H1 (cell line): ENCODE results near the gene RASL11B. TPM values are rescaled to one million over a fixed set of nuclear protein-coding genes. Genes with fewer than 3 reads are reported as not detected.

Source experiments
- CTCF ChIA-PET: fragments of 300-600 bp; sonication (Branson Sonifier 250); formaldehyde crosslinking; loops from one replicate; lab custom pipeline; 2021; ENCODE audit not compliant: partially characterized antibody; lab: Charles Lee
- POLR2A ChIA-PET: fragments of 300-600 bp; sonication (Branson Sonifier 250); formaldehyde crosslinking; loops from one replicate; lab custom pipeline; 2021; ENCODE audit warnings: inconsistent platforms; ENCODE audit not compliant: partially characterized antibody; lab: Charles Lee
- DNase-seq, 2 experiments: peaks; one replicate each; pipeline versions ENCODE4 v3.0.0 to v3.0.0-alpha.2; 2010 to 2022; ENCODE audit warnings: low spot score in 2 of 2, low read depth in 1 of 2, mixed read lengths in 1 of 2
- FAIRE-seq: peaks from 2 replicates; lab custom pipeline; 2011; peaks lifted over from hg19 to GRCh38; lab: Jason Lieb, UNC
- H2AFZ ChIP-seq: 2 replicates; pipeline ENCODE4 v1.8.1; 2012; ENCODE audit warnings: low read length, inconsistent platforms
- H2AK5ac ChIP-seq: 2 replicates; pipeline ENCODE4 v1.6.1; 2013; ENCODE audit warnings: low read depth, low read length
- H2BK120ac ChIP-seq: replicated peaks from 2 replicates; pipeline ENCODE3; 2013; ENCODE audit warnings: low read depth, low read length, inconsistent platforms
- H2BK12ac ChIP-seq: 2 replicates; pipeline ENCODE4 v1.6.1; 2013; ENCODE audit warnings: low read depth, low read length
- H2BK15ac ChIP-seq: 2 replicates; pipeline ENCODE4 v1.6.1; 2013; ENCODE audit warnings: low read length
- H2BK20ac ChIP-seq: 2 replicates; pipeline ENCODE4 v1.6.1; 2013; ENCODE audit warnings: low read length
- H2BK5ac ChIP-seq: 2 replicates; pipeline ENCODE4 v1.6.1; 2013; ENCODE audit warnings: low read depth, low read length
- H3K14ac ChIP-seq: 2 replicates; pipeline ENCODE4 v1.6.1; 2013; ENCODE audit warnings: inconsistent platforms; ENCODE audit not compliant: insufficient read length
- H3K18ac ChIP-seq: 2 replicates; pipeline ENCODE4 v1.6.1; 2013; ENCODE audit warnings: low read length; ENCODE audit errors: extremely low read depth
- H3K23ac ChIP-seq: 2 replicates; pipeline ENCODE4 v1.6.1; 2013; ENCODE audit warnings: inconsistent platforms; ENCODE audit not compliant: insufficient read length
- H3K23me2 ChIP-seq: 2 replicates; pipeline ENCODE4 v1.6.1; 2013; ENCODE audit warnings: low read depth, low read length
- H3K27ac ChIP-seq: 2 replicates; pipeline ENCODE4 v1.6.1; 2011; ENCODE audit warnings: low read depth, low read length, inconsistent platforms
- H3K27me3 ChIP-seq, 4 experiments: replicated peaks in 1 of 4; 1 replicate in 1 of 4; 2 replicates in 3 of 4; pipeline versions ENCODE4 v1.6.1 to v1.8.1; 2011 to 2013; ENCODE audit warnings: low read length in 3 of 4, mild to moderate bottlenecking in 3 of 4, inconsistent platforms in 2 of 4, mixed read lengths in 2 of 4, moderate library complexity in 1 of 4; ENCODE audit not compliant: control insufficient read depth in 3 of 4, insufficient read depth in 3 of 4; ENCODE audit errors: extremely low read depth in 1 of 4
- H3K36me3 ChIP-seq, 4 experiments: 2 replicates each; pipeline versions ENCODE4 v1.6.1 to v1.8.1; 2011 to 2013; ENCODE audit warnings: mild to moderate bottlenecking in 4 of 4, low read length in 3 of 4, moderate library complexity in 2 of 4, control low read depth in 1 of 4, inconsistent platforms in 1 of 4; ENCODE audit not compliant: insufficient read depth in 4 of 4, control insufficient read depth in 2 of 4
- H3K4ac ChIP-seq: replicated peaks from 2 replicates; pipeline ENCODE3; 2013; ENCODE audit warnings: low read length, low read depth, mixed read lengths, inconsistent platforms; ENCODE audit not compliant: insufficient read length
- H3K4me1 ChIP-seq, 4 experiments: replicated peaks in 1 of 4; 1 replicate in 1 of 4; 2 replicates in 3 of 4; pipeline versions ENCODE4 v1.6.1 to v1.8.1; 2011 to 2013; ENCODE audit warnings: low read length in 3 of 4, inconsistent platforms in 2 of 4, mixed read lengths in 1 of 4; ENCODE audit not compliant: insufficient read depth in 4 of 4, control insufficient read depth in 3 of 4
- H3K4me2 ChIP-seq, 2 experiments: 2 replicates each; pipeline versions ENCODE4 v1.6.1 to v1.8.1; 2011 to 2013; ENCODE audit warnings: low read depth in 2 of 2, low read length in 2 of 2, control low read depth in 1 of 2, inconsistent platforms in 1 of 2, mild to moderate bottlenecking in 1 of 2; ENCODE audit not compliant: insufficient read depth in 1 of 2
- H3K4me3 ChIP-seq, 4 experiments: fragments of 200-600, 300-600 bp in 1 of 4; sonication (generic), shearing (Covaris generic), sonication (Bioruptor Twin) in 1 of 4; 2 replicates each; pipeline versions ENCODE4 v1.5.1 to v1.8.1; 2011 to 2016; ENCODE audit warnings: low read length in 4 of 4, low read depth in 3 of 4, control low read depth in 2 of 4, inconsistent platforms in 2 of 4, mild to moderate bottlenecking in 2 of 4, mixed read lengths in 1 of 4, moderate library complexity in 1 of 4; ENCODE audit not compliant: insufficient read depth in 2 of 4; ENCODE audit errors: extremely low read depth in 1 of 4
- H3K56ac ChIP-seq: replicated peaks from 2 replicates; pipeline ENCODE3; 2013; ENCODE audit warnings: low read depth, mild to moderate bottlenecking, mixed read lengths, low read length, inconsistent platforms; ENCODE audit not compliant: insufficient read length
- H3K79me1 ChIP-seq: 2 replicates; pipeline ENCODE4 v1.6.1; 2013; ENCODE audit warnings: low read depth, low read length, control low read depth
- H3K79me2 ChIP-seq, 2 experiments: 2 replicates each; pipeline versions ENCODE4 v1.6.1 to v1.8.1; 2012 to 2013; ENCODE audit warnings: low read length in 2 of 2, mild to moderate bottlenecking in 2 of 2, inconsistent platforms in 1 of 2; ENCODE audit not compliant: insufficient read depth in 2 of 2, control insufficient read depth in 1 of 2
- H3K9ac ChIP-seq, 4 experiments: replicated peaks in 1 of 4; 1 replicate in 1 of 4; 2 replicates in 3 of 4; pipeline versions ENCODE4 v1.6.1 to v1.8.1; 2011 to 2013; ENCODE audit warnings: low read depth in 3 of 4, low read length in 3 of 4, control low read depth in 2 of 4, mild to moderate bottlenecking in 2 of 4, moderate library complexity in 2 of 4, inconsistent platforms in 1 of 4; ENCODE audit errors: extremely low read depth in 1 of 4
- H3K9me3 ChIP-seq, 2 experiments: 2 replicates each; pipeline versions ENCODE4 v1.6.1 to v1.8.1; 2012 to 2013; ENCODE audit warnings: mild to moderate bottlenecking in 2 of 2, moderate library complexity in 2 of 2, control low read depth in 1 of 2, inconsistent platforms in 1 of 2, low read depth in 1 of 2, low read length in 1 of 2, mixed read lengths in 1 of 2; ENCODE audit not compliant: insufficient read depth in 2 of 2
- H4K20me1 ChIP-seq, 2 experiments: replicated peaks in 1 of 2; 2 replicates each; pipeline versions ENCODE3 to v1.8.1; 2011 to 2013; ENCODE audit warnings: inconsistent platforms in 2 of 2, low read length in 2 of 2, mild to moderate bottlenecking in 1 of 2; ENCODE audit not compliant: insufficient read depth in 2 of 2, control insufficient read depth in 1 of 2
- H4K5ac ChIP-seq: 2 replicates; pipeline ENCODE4 v1.6.1; 2013; ENCODE audit warnings: low read length, low read depth, mixed read lengths, inconsistent platforms; ENCODE audit not compliant: insufficient read length
- H4K8ac ChIP-seq: 2 replicates; pipeline ENCODE4 v1.8.0; 2013; ENCODE audit warnings: mild to moderate bottlenecking, moderate library complexity, low read length, inconsistent platforms; ENCODE audit not compliant: insufficient read depth; ENCODE audit errors: extremely low read depth
- H4K91ac ChIP-seq: replicated peaks from 2 replicates; pipeline ENCODE3; 2013; ENCODE audit warnings: low read length, mixed read lengths, inconsistent platforms; ENCODE audit not compliant: insufficient read length
- BCL11A ChIP-seq, 2 experiments: IDR thresholded peaks; one replicate each; pipeline ENCODE4 v1.6.1; 2011; ENCODE audit warnings: low read depth in 2 of 2, low read length in 2 of 2, mild to moderate bottlenecking in 2 of 2
- BRCA1 ChIP-seq: IDR thresholded peaks from 2 replicates; pipeline ENCODE4 v1.6.1; 2012; ENCODE audit warnings: low read depth, low read length, improper control_type of control experiment
- CBX5 ChIP-seq: fragments of 300-800, 300-1000 bp; sonication (generic); IDR thresholded peaks from 2 replicates; pipeline ENCODE4 v1.7.1; 2016; ENCODE audit warnings: antibody characterized with exemption, low read length, low read depth
- CTBP2 ChIP-seq: IDR thresholded peaks from 2 replicates; pipeline ENCODE4 v1.7.0; 2011; ENCODE audit warnings: borderline replicate concordance, mild to moderate bottlenecking, moderate library complexity, mixed read lengths, low read length; ENCODE audit not compliant: insufficient read depth, insufficient read length
- EZH2 ChIP-seq: fragments of 200-600 bp; sonication (generic); IDR thresholded peaks from 2 replicates; pipeline ENCODE4 v1.7.1; 2012; ENCODE audit warnings: low read depth, mild to moderate bottlenecking, moderate library complexity, low read length, inconsistent platforms; ENCODE audit not compliant: severe bottlenecking
- RXRA ChIP-seq: IDR thresholded peaks from 2 replicates; pipeline ENCODE4 v1.6.1; 2011; ENCODE audit warnings: low read depth, mild to moderate bottlenecking, low read length, moderate library complexity; ENCODE audit not compliant: insufficient read depth
- SP1 ChIP-seq: IDR thresholded peaks from 2 replicates; pipeline ENCODE4 v1.6.1; 2011; ENCODE audit warnings: low read depth, low read length
- USF2 ChIP-seq: IDR thresholded peaks from 2 replicates; pipeline ENCODE4 v1.6.1; 2011; ENCODE audit warnings: low read length, improper control_type of control experiment
- WGBS, 2 experiments: shearing (Covaris generic) in 1 of 2; methylation state at CpG; one replicate each; pipeline versions ENCODE4 v1.1.6 to v1.1.7; 2013 to 2015; ENCODE audit warnings: low lambda C conversion rate in 2 of 2, mixed read lengths in 2 of 2, inconsistent platforms in 1 of 2, low coverage in 1 of 2, missing lambda C conversion rate in 1 of 2; ENCODE audit not compliant: insufficient replicate concordance in 2 of 2, insufficient coverage in 1 of 2, insufficient read length in 1 of 2; ENCODE audit errors: extremely low coverage in 1 of 2, missing lambda C conversion rate in 1 of 2; 5-methylcytosine and 5-hydroxymethylcytosine counted together
- polyA plus RNA-seq, 7 experiments: library from polyadenylated mRNA; depleted of rRNA in 3 of 7; stranded (reverse) in 5 of 7; unstranded in 2 of 7; fragments of >200 nt in 5 of 7; fragments of 200-250 nt in 2 of 7; gene quantifications; 1 replicate in 5 of 7; 2 replicates in 1 of 7; 4 replicates in 1 of 7; pipeline versions ENCODE4 v1.2.1 to v1.2.3, GENCODE V29; 2011 to 2013; ENCODE audit warnings: missing spikeins in 2 of 7, mixed read lengths in 2 of 7
- total RNA-seq: library from RNA; stranded (reverse); fragmentation: NEBNext Ultra II Directional; extraction: Animal tissue kit (Norgen Biotek cat#: 25700); gene quantifications from 2 replicates; pipeline ENCODE4 v1.2.1, GENCODE V29; 2021
- TF ChIP-seq, protein P1 (sequence below): IDR thresholded peaks from 2 replicates; pipeline ENCODE4 v1.6.1; 2012; ENCODE audit warnings: inconsistent platforms

Gene RASL11B
- total and polyA plus RNA-seq, 2 of the 8 experiments (the other 6 are each of a cell fraction or from before 2014, with no cell fraction given): 49.8 to 75.5 TPM

DNA sequence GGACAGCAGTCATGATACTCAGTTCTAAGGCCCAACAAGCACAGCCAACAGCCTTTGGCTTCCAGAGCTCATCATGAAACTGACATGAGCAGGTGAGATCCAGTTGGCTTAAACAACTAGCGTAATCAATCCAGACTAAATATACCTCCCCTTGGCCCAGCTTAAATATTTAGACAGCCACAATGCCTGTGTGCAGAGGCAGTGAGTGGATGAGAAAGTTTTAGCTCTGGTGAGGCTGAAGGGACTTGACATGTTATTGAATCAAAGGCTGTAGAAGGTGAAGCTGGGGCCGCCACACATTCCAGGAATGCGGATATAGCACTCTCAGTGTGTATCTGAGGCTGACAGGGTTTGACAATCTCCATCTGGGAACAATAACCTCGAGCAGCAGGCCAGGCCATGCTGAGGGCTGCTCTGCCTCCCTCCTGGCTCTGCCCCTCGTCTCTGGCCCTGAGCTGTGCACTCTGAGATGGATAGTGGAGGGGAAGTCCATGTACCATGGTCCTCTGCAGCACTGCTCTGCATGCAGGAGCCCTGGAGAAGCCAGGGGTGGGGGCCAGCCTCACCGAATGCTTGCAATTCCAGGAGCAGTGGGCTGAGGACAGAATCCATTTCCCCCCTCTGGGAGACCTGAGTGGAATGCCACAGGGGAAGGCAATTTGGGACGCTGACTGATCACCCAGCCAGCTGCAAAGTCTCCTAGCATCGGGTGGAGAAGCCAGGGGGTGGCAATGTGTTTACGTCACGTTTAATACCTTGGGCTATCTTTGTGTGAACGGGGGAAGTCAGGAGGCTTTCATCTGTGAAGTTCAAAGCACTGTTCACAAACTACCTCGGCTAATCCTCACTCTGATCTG is 37.3 kb upstream of the RASL11B start:
- H3K79me2 ChIP-seq: no peaks in the 10 kb centered on the region
- H4K91ac ChIP-seq: peak overlapping the region; percentile 84
- H2BK5ac ChIP-seq: peak overlapping the region; percentile 48; the same call in 1 of the 2 replicates
- H3K79me1 ChIP-seq: no peaks in the 10 kb centered on the region
- no peak overlapping the region for H3K27ac ChIP-seq
- no peak overlapping the region for H4K5ac ChIP-seq
- no peaks in the 10 kb centered on the region for H4K20me1 ChIP-seq
- H3K14ac ChIP-seq: no peak overlapping the region
- H3K4me2 ChIP-seq: no peak overlapping the region
- H3K4me3 ChIP-seq: no peak overlapping the region
- no peak overlapping the region for H3K56ac ChIP-seq
- ChIA-PET CTCF (interaction anchor here (0.7 to 1.7 kb wide), 6 partner anchors 10 to 43 kb away, joined by 3 to 4 read pairs (median 3); no protein-coding TSS in a partner anchor), POLR2A (interaction anchor here (0.8 to 4.2 kb wide), 4 partner anchors 10 to 187 kb away, joined by 3 to 26 read pairs (median 6); no protein-coding TSS in a partner anchor)
- no peaks in the 10 kb centered on the region for H3K23me2 ChIP-seq
- no peak overlapping the region for H3K23ac ChIP-seq
- H3K18ac ChIP-seq: peak overlapping the region; percentile 63; the same call in 1 of the 2 replicates
- no peak overlapping the region for H2BK120ac ChIP-seq
- H3K27me3 ChIP-seq: no peaks in the 10 kb centered on the region
- no peak for DNase-seq
- peak overlapping the region; percentile 75; the same call in 1 of the 2 replicates for H2BK15ac ChIP-seq
- no peak overlapping the region for H2AFZ ChIP-seq
- no peak overlapping the region for H3K9ac ChIP-seq
- H3K4ac ChIP-seq: no peak overlapping the region
- WGBS, 2 experiments: 86% methylated on average over 12 of the region's 12 CpGs; no CpG with 5 or more reads in 1 of the 2 experiments
- peak overlapping the region; percentile 93; the same call in 1 of the 2 replicates for H2BK12ac ChIP-seq
- no peaks in the 10 kb centered on the region for H3K4me1 ChIP-seq
- TF ChIP-seq CTBP2: no peak
- no peak for TF ChIP-seq BCL11A (IDR thresholded peaks at IDR 0.05; ENCODE audit: low read depth in 2 of 2, low read length in 2 of 2)
- TF ChIP-seq EZH2: no peak
- no peak for TF ChIP-seq RXRA
- no peak for TF ChIP-seq BRCA1
- TF ChIP-seq, protein P1, sequence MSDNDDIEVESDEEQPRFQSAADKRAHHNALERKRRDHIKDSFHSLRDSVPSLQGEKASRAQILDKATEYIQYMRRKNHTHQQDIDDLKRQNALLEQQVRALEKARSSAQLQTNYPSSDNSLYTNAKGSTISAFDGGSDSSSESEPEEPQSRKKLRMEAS: no peak
- no peak for TF ChIP-seq CBX5
- TF ChIP-seq USF2: no peak
- TF ChIP-seq SP1: no peak
- no peaks in the 10 kb centered on the region; a peak in 1 of 4 replicates for H3K9me3 ChIP-seq
- FAIRE-seq: no peak
- H3K36me3 ChIP-seq: no peaks in the 10 kb centered on the region
- H2AK5ac ChIP-seq: peak overlapping the region; percentile 10; the same call in 1 of the 2 replicates
- no peak overlapping the region for H4K8ac ChIP-seq
- peak overlapping the region; percentile 77; the same call in 1 of the 2 replicates for H2BK20ac ChIP-seq
